DND-41 (cell line): ENCODE data around the gene SLC16A11.
"Not testable (repeated sequence)": the region's sequence is repeated elsewhere in the genome, so short reads cannot be mapped to it uniquely, and the experiment has no call there.

Experiments
- CTCF ChIP-seq: IDR thresholded peaks from 2 replicates; pipeline ENCODE4 v1.5.1; 2012; ENCODE audit warnings: borderline replicate concordance, low read length, moderate library complexity, mild to moderate bottlenecking; ENCODE audit not compliant: poor library complexity, severe bottlenecking; ENCODE audit errors: extremely low read depth
- EZH2 ChIP-seq: IDR thresholded peaks from 3 replicates; pipeline ENCODE4 v1.6.1; 2012; ENCODE audit warnings: borderline replicate concordance, low read depth, mild to moderate bottlenecking, moderate library complexity, low read length, inconsistent platforms; ENCODE audit not compliant: severe bottlenecking

GRCh38 chr17:7046725-7047397 lies 3.0 kb upstream of the SLC16A11 start:
- TF ChIP-seq CTCF, EZH2: not testable (repeated sequence)
